Measurements from ENCODE around the gene JPH4. TPM values are rescaled to one million over a fixed set of nuclear protein-coding genes. Genes with fewer than 3 reads are reported as not detected.

JPH4 gene
- total and polyA plus RNA-seq, 2 of the 8 experiments (the other 6 are each of a cell fraction or from before 2014, with no cell fraction given), result 23.9 to 46.7 TPM

DNA sequence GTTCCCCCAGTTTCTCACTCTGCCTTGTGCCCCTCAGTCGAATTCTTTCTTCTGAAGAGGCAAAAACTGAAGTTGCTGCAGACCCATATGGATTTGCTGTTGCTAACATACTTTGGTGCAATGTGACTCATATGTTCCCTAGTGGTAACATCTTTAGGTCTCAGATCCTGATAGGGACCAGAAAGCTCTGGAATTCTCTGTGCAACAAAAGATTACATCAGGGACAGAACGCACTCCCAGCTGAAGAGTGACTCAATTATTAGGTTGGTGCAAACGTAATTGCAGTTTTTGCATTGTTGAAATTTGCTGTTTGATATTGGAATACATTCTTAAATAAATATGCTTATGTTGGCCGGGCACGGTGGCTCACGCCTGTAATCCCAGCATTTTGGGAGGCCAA is 49.4 kb upstream of the JPH4 start:
- ChIA-PET POLR2A (ENCODE audit: partially characterized antibody) (no interaction called here), CTCF (ENCODE audit: partially characterized antibody) (interaction anchor here (1.5 to 1.6 kb wide), 2 partner anchors 15 to 282 kb away, joined by 3 to 5 read pairs; no protein-coding TSS in a partner anchor)
- H3K23me2 ChIP-seq (ENCODE audit: low read depth, low read length), result no peaks in the 10 kb centered on the region
- no peaks in the 10 kb centered on the region for H3K36me3 ChIP-seq (ENCODE audit: control insufficient read depth in 2 of 4, insufficient read depth in 4 of 4, low read length in 3 of 4)
- no peak overlapping the region for H2BK15ac ChIP-seq (ENCODE audit: low read length)
- H3K79me2 ChIP-seq (ENCODE audit: control insufficient read depth in 1 of 2, insufficient read depth in 2 of 2, low read length in 2 of 2), result no peaks in the 10 kb centered on the region
- no peak overlapping the region for H2BK5ac ChIP-seq (ENCODE audit: low read depth, low read length)
- H2BK120ac ChIP-seq (replicated peaks; ENCODE audit: low read depth, low read length), result no peak overlapping the region
- DNase-seq (ENCODE audit: low read depth in 1 of 2, low spot score in 2 of 2) (no peak), FAIRE-seq (no peak)
- TF ChIP-seq SRF (IDR thresholded peaks at IDR 0.05; ENCODE audit: low read depth, low read length) (no peak), CTBP2 (IDR thresholded peaks at IDR 0.05; ENCODE audit: borderline replicate concordance, insufficient read depth, insufficient read length, low read length) (no peak), SAP30 (IDR thresholded peaks at IDR 0.05; ENCODE audit: insufficient read depth, insufficient replicate concordance, low read length) (no peak), EZH2 (IDR thresholded peaks at IDR 0.05; ENCODE audit: low read depth, low read length, severe bottlenecking) (no peak), BRCA1 (IDR thresholded peaks at IDR 0.05; ENCODE audit: low read depth, low read length) (no peak), TAF1 (IDR thresholded peaks at IDR 0.05; ENCODE audit: low read depth, low read length) (no peak), RXRA (IDR thresholded peaks at IDR 0.05; ENCODE audit: insufficient read depth, low read depth, low read length) (no peak), JUND (IDR thresholded peaks at IDR 0.05; ENCODE audit: low read length) (no peak)
- TF ChIP-seq, protein P1, sequence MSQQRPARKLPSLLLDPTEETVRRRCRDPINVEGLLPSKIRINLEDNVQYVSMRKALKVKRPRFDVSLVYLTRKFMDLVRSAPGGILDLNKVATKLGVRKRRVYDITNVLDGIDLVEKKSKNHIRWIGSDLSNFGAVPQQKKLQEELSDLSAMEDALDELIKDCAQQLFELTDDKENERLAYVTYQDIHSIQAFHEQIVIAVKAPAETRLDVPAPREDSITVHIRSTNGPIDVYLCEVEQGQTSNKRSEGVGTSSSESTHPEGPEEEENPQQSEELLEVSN (IDR thresholded peaks at IDR 0.05), result no peak
- H2AK5ac ChIP-seq (ENCODE audit: low read depth, low read length), result no peak overlapping the region
- no peaks in the 10 kb centered on the region for H3K27me3 ChIP-seq (replicated peaks in 1 of 4; ENCODE audit: control insufficient read depth in 3 of 4, extremely low read depth in 1 of 4, insufficient read depth in 3 of 4, low read length in 3 of 4)
- no peak overlapping the region for H3K18ac ChIP-seq (ENCODE audit: extremely low read depth, low read length)
- H3K79me1 ChIP-seq (ENCODE audit: low read depth, low read length), result no peaks in the 10 kb centered on the region
- H3K56ac ChIP-seq (replicated peaks; ENCODE audit: insufficient read length, low read depth, low read length), result no peak overlapping the region
- no peaks in the 10 kb centered on the region for H4K20me1 ChIP-seq (replicated peaks in 1 of 2; ENCODE audit: control insufficient read depth in 1 of 2, insufficient read depth in 2 of 2, low read length in 2 of 2)
- no peak overlapping the region for H3K4me2 ChIP-seq (ENCODE audit: insufficient read depth in 1 of 2, low read depth in 2 of 2, low read length in 2 of 2)
- no peaks in the 10 kb centered on the region; a peak in 1 of 7 replicates for H3K4me1 ChIP-seq (replicated peaks in 1 of 4; ENCODE audit: control insufficient read depth in 3 of 4, insufficient read depth in 4 of 4, low read length in 3 of 4)
- WGBS, 2 experiments (ENCODE audit: extremely low coverage in 1 of 2, insufficient coverage in 1 of 2, insufficient read length in 1 of 2, insufficient replicate concordance in 2 of 2, low coverage in 1 of 2, low lambda C conversion rate in 2 of 2, missing lambda C conversion rate in 1 of 2), result 88% methylated on average over 6 of the region's 6 CpGs; no CpG with 5 or more reads in 1 of the 2 experiments
- H3K9me3 ChIP-seq (ENCODE audit: insufficient read depth in 2 of 2, low read depth in 1 of 2, low read length in 1 of 2), result peaks cover 24 to 36% of the 10 kb centered on the region in 2 experiments
- H3K4me3 ChIP-seq (ENCODE audit: extremely low read depth in 1 of 4, insufficient read depth in 2 of 4, low read depth in 3 of 4, low read length in 4 of 4), result no peak overlapping the region
- no peak overlapping the region for H3K27ac ChIP-seq (ENCODE audit: low read depth, low read length)
- no peak overlapping the region for H3K14ac ChIP-seq (ENCODE audit: insufficient read length)
- H3K4ac ChIP-seq (replicated peaks; ENCODE audit: insufficient read length, low read depth, low read length), result no peak overlapping the region
- no peak overlapping the region for H3K9ac ChIP-seq (replicated peaks in 1 of 4; ENCODE audit: extremely low read depth in 1 of 4, low read depth in 3 of 4, low read length in 3 of 4)
- no peak overlapping the region for H4K91ac ChIP-seq (replicated peaks; ENCODE audit: insufficient read length, low read length)
- no peak overlapping the region for H2BK20ac ChIP-seq (ENCODE audit: low read length)
- no peak overlapping the region for H4K8ac ChIP-seq (ENCODE audit: extremely low read depth, insufficient read depth, low read length)
- H3K23ac ChIP-seq (ENCODE audit: insufficient read length), result no peak overlapping the region
- no peak overlapping the region for H4K5ac ChIP-seq (ENCODE audit: insufficient read length, low read depth, low read length)
- no peak overlapping the region for H2AFZ ChIP-seq (ENCODE audit: low read length)
- H2BK12ac ChIP-seq (ENCODE audit: low read depth, low read length), result no peak overlapping the region

Measured in H1 (cell line).